WTC11 (cell line): ENCODE results near the gene IL17RA. TPM values are rescaled to one million over a fixed set of nuclear protein-coding genes. Genes with fewer than 3 reads are reported as not detected.

ENCODE experiments used
- ATAC-seq: fragments of 200-7000 bp; cut with Tn5 transposase; 2 replicates; pipeline ENCODE4 v1.10.0; 2021; ENCODE audit warnings: mild to moderate bottlenecking, moderate library complexity
- CTCF ChIA-PET: fragments of 300-600 bp; sonication (Branson Sonifier 250); formaldehyde crosslinking; loops from one replicate; lab custom pipeline; 2021; ENCODE audit warnings: antibody characterized with exemption; lab: Charles Lee
- POLR2A ChIA-PET: fragments of 350-600 bp; sonication (Branson Sonifier 250); formaldehyde crosslinking; loops from one replicate; lab custom pipeline; 2021; ENCODE audit warnings: antibody characterized with exemption; lab: Charles Lee
- DNase-seq: peaks from one replicate; pipeline ENCODE4 v3.0.0; 2021; ENCODE audit warnings: low spot score
- H3K27ac Mint-ChIP-seq: 2 replicates; pipeline ENCODE4 v1.8.0; 2021; ENCODE audit warnings: mixed read lengths
- H3K27me3 Mint-ChIP-seq: 2 replicates; pipeline ENCODE4 v1.8.0; 2021; ENCODE audit warnings: low read depth, mild to moderate bottlenecking, moderate library complexity, mixed read lengths
- H3K36me3 Mint-ChIP-seq: 2 replicates; pipeline ENCODE4 v1.8.0; 2021; ENCODE audit warnings: mixed read lengths
- H3K4me1 Mint-ChIP-seq: 2 replicates; pipeline ENCODE4 v1.8.0; 2022; ENCODE audit warnings: mixed read lengths
- H3K4me3 Mint-ChIP-seq: 2 replicates; pipeline ENCODE4 v1.8.0; 2021; ENCODE audit warnings: mild to moderate bottlenecking, moderate library complexity, mixed read lengths
- H3K9me3 Mint-ChIP-seq: 2 replicates; pipeline ENCODE4 v1.8.0; 2021; ENCODE audit warnings: mixed read lengths
- ATF6 ChIP-seq: sonication (generic); formaldehyde crosslinking; IDR thresholded peaks from 2 replicates; pipeline ENCODE4 v1.8.1; 2023; ENCODE audit warnings: mild to moderate bottlenecking, missing genetic modification reagents
- CBFB ChIP-seq: sonication (generic); formaldehyde crosslinking; IDR thresholded peaks from 2 replicates; pipeline ENCODE4 v1.8.1; 2022; ENCODE audit warnings: mild to moderate bottlenecking, low read depth, missing genetic modification reagents
- CREM ChIP-seq: sonication (generic); formaldehyde crosslinking; IDR thresholded peaks from 2 replicates; pipeline ENCODE4 v1.8.1; 2022; ENCODE audit warnings: mild to moderate bottlenecking, missing genetic modification reagents, moderate library complexity
- CTCF ChIP-seq: fragments of 200-600 bp; IDR thresholded peaks from 2 replicates; pipeline ENCODE4 v1.8.0; 2022; ENCODE audit warnings: antibody characterized with exemption
- E2F4 ChIP-seq: sonication (generic); formaldehyde crosslinking; IDR thresholded peaks from 2 replicates; pipeline ENCODE4 v1.8.1; 2022; ENCODE audit warnings: low read depth, mild to moderate bottlenecking, moderate library complexity, missing genetic modification reagents, borderline replicate concordance
- ETV6 ChIP-seq: sonication (generic); formaldehyde crosslinking; IDR thresholded peaks from 2 replicates; pipeline ENCODE4 v1.8.1; 2022; ENCODE audit warnings: mild to moderate bottlenecking, missing genetic modification reagents
- FOXJ3 ChIP-seq: sonication (generic); formaldehyde crosslinking; IDR thresholded peaks from 2 replicates; pipeline ENCODE4 v1.9.0; 2021; ENCODE audit warnings: missing genetic modification reagents, mild to moderate bottlenecking, borderline replicate concordance
- FOXK1 ChIP-seq: sonication (generic); formaldehyde crosslinking; IDR thresholded peaks from 2 replicates; pipeline ENCODE4 v1.8.0; 2022; ENCODE audit warnings: mild to moderate bottlenecking, moderate library complexity, missing genetic modification reagents
- FOXP1 ChIP-seq: sonication (generic); formaldehyde crosslinking; IDR thresholded peaks from 2 replicates; pipeline ENCODE4 v1.8.0; 2022; ENCODE audit warnings: missing genetic modification reagents, mild to moderate bottlenecking, moderate library complexity, borderline replicate concordance
- FOXP4 ChIP-seq: sonication (generic); formaldehyde crosslinking; IDR thresholded peaks from 2 replicates; pipeline ENCODE4 v1.8.0; 2022; ENCODE audit warnings: mild to moderate bottlenecking, missing genetic modification reagents
- GABPB1 ChIP-seq: sonication (generic); formaldehyde crosslinking; IDR thresholded peaks from 2 replicates; pipeline ENCODE4 v1.8.1; 2023; ENCODE audit warnings: mild to moderate bottlenecking, missing genetic modification reagents
- IRF1 ChIP-seq: sonication (generic); formaldehyde crosslinking; IDR thresholded peaks from 2 replicates; pipeline ENCODE4 v1.8.0; 2023; ENCODE audit warnings: missing genetic modification reagents
- MYBL2 ChIP-seq: sonication (generic); formaldehyde crosslinking; IDR thresholded peaks from 2 replicates; pipeline ENCODE4 v1.8.1; 2023; ENCODE audit warnings: mild to moderate bottlenecking, moderate library complexity, missing genetic modification reagents
- NFE2L1 ChIP-seq: sonication (generic); formaldehyde crosslinking; IDR thresholded peaks from 2 replicates; pipeline ENCODE4 v1.8.1; 2023; ENCODE audit warnings: missing genetic modification reagents
- PRDM15 ChIP-seq: sonication (generic); formaldehyde crosslinking; IDR thresholded peaks from 2 replicates; pipeline ENCODE4 v1.8.0; 2022; ENCODE audit warnings: missing genetic modification reagents
- RELA ChIP-seq: sonication (generic); formaldehyde crosslinking; IDR thresholded peaks from 2 replicates; pipeline ENCODE4 v1.8.1; 2022; ENCODE audit warnings: missing genetic modification reagents, mild to moderate bottlenecking, borderline replicate concordance
- TCF7 ChIP-seq: sonication (generic); formaldehyde crosslinking; IDR thresholded peaks from 2 replicates; pipeline ENCODE4 v1.8.0; 2022; ENCODE audit warnings: mild to moderate bottlenecking, low read depth, missing genetic modification reagents, moderate library complexity
- TEAD1 ChIP-seq: sonication (generic); formaldehyde crosslinking; IDR thresholded peaks from 2 replicates; pipeline ENCODE4 v1.8.0; 2022; ENCODE audit warnings: mild to moderate bottlenecking, missing genetic modification reagents
- TEAD4 ChIP-seq: sonication (generic); formaldehyde crosslinking; IDR thresholded peaks from 2 replicates; pipeline ENCODE4 v1.8.0; 2022; ENCODE audit warnings: mild to moderate bottlenecking, missing genetic modification reagents
- ZBTB43 ChIP-seq: sonication (generic); formaldehyde crosslinking; IDR thresholded peaks from 2 replicates; pipeline ENCODE4 v1.8.1; 2023; ENCODE audit warnings: mild to moderate bottlenecking, missing genetic modification reagents
- ZNF138 ChIP-seq: sonication (generic); formaldehyde crosslinking; conservative IDR thresholded peaks from 2 replicates; pipeline ENCODE4 v1.8.1; 2022; ENCODE audit warnings: mild to moderate bottlenecking, moderate library complexity, missing genetic modification reagents
- ZNF219 ChIP-seq: sonication (generic); formaldehyde crosslinking; IDR thresholded peaks from 2 replicates; pipeline ENCODE4 v1.8.0; 2023; ENCODE audit warnings: missing genetic modification reagents, mild to moderate bottlenecking, borderline replicate concordance
- ZNF232 ChIP-seq: sonication (generic); formaldehyde crosslinking; IDR thresholded peaks from 2 replicates; pipeline ENCODE4 v1.8.0; 2022; ENCODE audit warnings: mild to moderate bottlenecking, missing genetic modification reagents
- ZNF416 ChIP-seq: fragments of 250-450 bp; sonication (Bioruptor Pico); IDR thresholded peaks from 2 replicates; pipeline ENCODE4 v1.9.0; 2021; ENCODE audit warnings: mild to moderate bottlenecking, inconsistent platforms
- total RNA-seq: library from RNA; stranded (reverse); gene quantifications from 3 replicates; pipeline ENCODE4 v1.2.3, GENCODE V29; 2021

IL17RA gene
- total RNA-seq, 1 experiment from 2014 or later: 7.9 TPM

GRCh38 chr22:17119481-17120202, 34.8 kb downstream of the IL17RA start:
- POLR2A ChIA-PET: interaction anchor here (0.5 kb wide), 1 partner anchor 41 kb away, joined by 3 read pairs; no protein-coding TSS in a partner anchor
- CTCF ChIA-PET: interaction anchor here (0.7 to 1.4 kb wide), 44 partner anchors 9 to 665 kb away, joined by 3 to 29 read pairs (median 4); partner anchors contain the start of gene HDHD5
- Mint-ChIP-seq H3K9me3 (no peaks in the 10 kb centered on the region), H3K4me3 (peak overlapping the region; percentile 61), H3K27me3 (peaks cover 3% of the 10 kb centered on the region; the same call in 1 of the 2 replicates), H3K4me1 (peaks cover 25% of the 10 kb centered on the region), H3K36me3 (no peaks in the 10 kb centered on the region), H3K27ac (no peak overlapping the region)
- ATAC-seq (peak; percentile 8), DNase-seq (peak; percentile 83)
- peak; percentile 85; the same call in 1 of the 2 replicates for TF ChIP-seq ATF6 (CRISPR knock-in tag)
- peak; percentile 71 for TF ChIP-seq CTCF
- 0 out of 2 replicates have a peak, but pooled peaks have one; percentile 51 for TF ChIP-seq MYBL2
- TF ChIP-seq TEAD1 (CRISPR knock-in tag): peak; percentile 70; the same call in 1 of the 2 replicates
- peak; percentile 84; the same call in 1 of the 2 replicates for TF ChIP-seq RELA (CRISPR knock-in tag)
- no peak for TF ChIP-seq CREM
- peak; percentile 86 for TF ChIP-seq ZNF138 (CRISPR knock-in tag)
- TF ChIP-seq TEAD4 (CRISPR knock-in tag): peak; percentile 57; the same call in 1 of the 2 replicates
- 0 out of 2 replicates have a peak, but pooled peaks have one; percentile 70 for TF ChIP-seq ZBTB43 (CRISPR knock-in tag)
- TF ChIP-seq IRF1 (CRISPR knock-in tag): peak; percentile 87; the same call in 1 of the 2 replicates
- peak; percentile 32; the same call in 1 of the 2 replicates for TF ChIP-seq ZNF416 (CRISPR knock-in tag)
- peak; percentile 67; the same call in 1 of the 2 replicates for TF ChIP-seq NFE2L1 (CRISPR knock-in tag)
- TF ChIP-seq FOXJ3 (CRISPR knock-in tag): no peak
- TF ChIP-seq ETV6 (CRISPR knock-in tag): peak; percentile 74; the same call in 1 of the 2 replicates
- TF ChIP-seq FOXK1 (CRISPR knock-in tag): peak; percentile 63; the same call in 1 of the 2 replicates
- TF ChIP-seq GABPB1 (CRISPR knock-in tag): no peak
- TF ChIP-seq CBFB (CRISPR knock-in tag): no peak
- TF ChIP-seq FOXP4 (CRISPR knock-in tag): peak; percentile 96
- no peak for TF ChIP-seq E2F4
- peak; percentile 52; the same call in 1 of the 2 replicates for TF ChIP-seq FOXP1
- TF ChIP-seq ZNF232 (CRISPR knock-in tag): no peak
- TF ChIP-seq ZNF219 (CRISPR knock-in tag): 0 out of 2 replicates have a peak, but pooled peaks have one; percentile 75
- peak; percentile 49; the same call in 1 of the 2 replicates for TF ChIP-seq PRDM15
- TF ChIP-seq TCF7 (CRISPR knock-in tag): 0 out of 2 replicates have a peak, but pooled peaks have one; percentile 58
